ENCODE results near the gene SLC5A5. TPM values are rescaled to one million over a fixed set of nuclear protein-coding genes. Genes with fewer than 3 reads are reported as not detected.

SLC5A5 gene
- total RNA-seq, 1 donor from 2014 or later: not detected

DNA sequence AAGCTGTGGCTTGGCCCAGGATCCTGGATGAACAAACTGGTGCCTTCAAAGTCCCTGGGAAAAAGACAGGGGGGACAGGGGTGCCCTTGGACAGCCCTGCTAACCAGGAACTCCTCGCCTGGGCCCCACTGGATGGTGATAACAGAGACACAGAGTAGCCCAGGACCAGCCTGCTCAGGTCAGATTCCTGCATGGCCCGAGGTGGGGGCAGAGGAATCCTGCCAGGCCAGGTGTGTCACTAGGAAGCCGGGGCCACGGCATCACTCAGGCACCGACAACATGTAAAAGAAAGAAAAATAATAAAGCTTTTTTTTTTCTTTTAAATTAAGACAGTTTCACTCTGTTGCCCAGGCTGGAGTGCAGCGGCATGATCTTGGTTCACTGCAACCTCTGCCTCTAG lies 17.7 kb upstream of the SLC5A5 start:
- Histone ChIP-seq H3K4me1 (no peaks in the 10 kb centered on the region), H3K4me3 (no peak overlapping the region), H3K36me3 (no peaks in the 10 kb centered on the region), H3K27ac (no peak overlapping the region), H3K9me3 (no peaks in the 10 kb centered on the region), H3K27me3 (no peaks in the 10 kb centered on the region)
- intact Hi-C loops (cut with DNase I): loop anchor here (10.0 kb wide), 1 partner anchor 139 kb away; the partner anchor contains the start of gene MAP1S
- TF ChIP-seq, protein P1, sequence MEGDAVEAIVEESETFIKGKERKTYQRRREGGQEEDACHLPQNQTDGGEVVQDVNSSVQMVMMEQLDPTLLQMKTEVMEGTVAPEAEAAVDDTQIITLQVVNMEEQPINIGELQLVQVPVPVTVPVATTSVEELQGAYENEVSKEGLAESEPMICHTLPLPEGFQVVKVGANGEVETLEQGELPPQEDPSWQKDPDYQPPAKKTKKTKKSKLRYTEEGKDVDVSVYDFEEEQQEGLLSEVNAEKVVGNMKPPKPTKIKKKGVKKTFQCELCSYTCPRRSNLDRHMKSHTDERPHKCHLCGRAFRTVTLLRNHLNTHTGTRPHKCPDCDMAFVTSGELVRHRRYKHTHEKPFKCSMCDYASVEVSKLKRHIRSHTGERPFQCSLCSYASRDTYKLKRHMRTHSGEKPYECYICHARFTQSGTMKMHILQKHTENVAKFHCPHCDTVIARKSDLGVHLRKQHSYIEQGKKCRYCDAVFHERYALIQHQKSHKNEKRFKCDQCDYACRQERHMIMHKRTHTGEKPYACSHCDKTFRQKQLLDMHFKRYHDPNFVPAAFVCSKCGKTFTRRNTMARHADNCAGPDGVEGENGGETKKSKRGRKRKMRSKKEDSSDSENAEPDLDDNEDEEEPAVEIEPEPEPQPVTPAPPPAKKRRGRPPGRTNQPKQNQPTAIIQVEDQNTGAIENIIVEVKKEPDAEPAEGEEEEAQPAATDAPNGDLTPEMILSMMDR (IDR thresholded peaks at IDR 0.05): no peak
- DNase-seq (ENCODE audit: low spot score in 2 of 2): no peak

DNA sequence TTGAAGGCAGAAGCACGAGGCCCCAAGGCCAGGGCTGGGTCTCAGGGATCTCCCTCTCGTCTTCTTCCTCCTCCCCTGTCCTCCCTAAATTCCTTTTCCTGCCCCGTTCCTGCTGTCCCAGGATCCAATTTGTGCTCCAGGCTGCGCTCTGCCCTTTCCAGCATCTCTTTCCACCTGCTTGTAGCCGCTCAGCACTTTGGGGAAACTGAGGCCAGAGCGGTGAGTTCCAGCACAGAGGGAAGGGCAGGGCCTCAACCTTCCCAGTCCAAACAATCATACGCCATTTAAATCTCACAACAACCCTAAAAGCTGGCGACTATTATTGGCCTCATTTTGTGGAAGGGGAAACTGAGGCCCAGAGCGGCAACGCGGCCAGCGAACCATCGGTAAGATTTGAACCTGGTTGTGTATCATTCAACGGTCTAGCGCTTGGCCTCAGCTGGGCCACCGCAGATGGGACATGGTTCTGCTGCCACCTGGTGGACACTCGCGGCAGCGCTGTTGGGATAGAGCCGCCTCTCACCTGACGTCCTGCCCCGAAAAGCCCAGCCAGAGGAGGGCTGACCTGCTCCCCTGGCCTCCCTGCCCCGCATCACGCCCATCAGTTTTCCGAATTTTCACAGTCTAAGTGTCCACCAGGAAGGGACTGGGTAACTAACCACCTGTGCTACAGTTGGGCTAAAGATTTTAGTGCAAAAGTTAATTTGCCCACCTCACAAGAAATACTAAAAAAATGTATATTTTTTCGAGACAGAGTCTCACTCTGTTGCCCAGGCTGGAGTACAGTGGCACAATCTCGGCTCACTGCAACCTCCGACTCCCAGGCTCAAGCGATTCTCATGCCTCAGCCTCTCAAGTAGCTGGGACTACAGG lies 16.2 kb upstream of the SLC5A5 start:
- H3K36me3 ChIP-seq: no peaks in the 10 kb centered on the region
- no peak overlapping the region for H3K4me3 ChIP-seq
- H3K9me3 ChIP-seq: no peaks in the 10 kb centered on the region
- TF ChIP-seq, protein P1 (IDR thresholded peaks at IDR 0.05): peak; percentile 91 to 98 (median 98)
- intact Hi-C loops (cut with DNase I): loop anchor here (5.0 to 10.0 kb wide), 3 partner anchors 141 to 343 kb away; partner anchors contain the start of genes COLGALT1, MAP1S and PGLS
- no peak overlapping the region for H3K27ac ChIP-seq
- peak; percentile 31 to 89 for DNase-seq (ENCODE audit: low spot score in 2 of 2)
- H3K4me1 ChIP-seq: peaks cover 4% of the 10 kb centered on the region in 2 donors
- no peaks in the 10 kb centered on the region for H3K27me3 ChIP-seq

DNA sequence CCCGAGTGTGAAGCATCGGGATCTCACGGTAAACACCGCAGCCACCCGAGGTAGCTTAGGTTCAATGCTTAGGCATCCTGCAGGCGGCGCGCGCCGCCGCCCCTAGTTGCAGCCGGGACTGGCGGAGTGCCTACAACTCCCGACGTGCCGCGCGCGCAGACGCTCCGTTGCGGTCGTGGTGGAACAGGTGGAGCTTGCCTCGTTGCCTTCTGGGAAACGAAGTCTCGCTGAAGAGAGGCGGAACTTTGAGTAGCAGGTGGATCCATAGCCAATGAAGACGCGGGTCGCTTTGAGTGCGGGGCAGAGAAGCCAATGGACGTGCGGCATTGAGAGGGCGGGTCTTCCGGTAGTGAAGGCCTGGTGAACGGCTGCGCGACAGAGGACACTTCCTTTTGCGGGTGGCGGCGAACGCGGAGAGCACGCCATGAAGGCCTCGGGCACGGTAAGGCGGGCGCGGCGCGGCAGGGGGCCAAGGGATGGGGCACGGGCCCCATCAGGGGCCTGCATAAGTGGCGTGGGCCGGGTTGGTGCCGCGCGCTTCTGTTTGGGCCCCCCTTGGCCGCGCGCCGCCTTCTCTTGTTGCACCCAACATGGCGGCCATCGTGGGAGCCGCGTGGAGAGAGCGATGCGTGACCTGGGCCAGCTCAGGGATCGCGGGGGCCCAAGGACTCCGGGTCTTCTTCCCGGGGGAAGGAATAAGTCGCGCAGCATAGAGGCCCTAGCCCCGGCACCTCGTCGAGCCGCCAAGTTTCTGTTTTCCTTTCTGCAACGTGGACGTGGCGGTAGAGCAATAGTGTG lies 12.0 kb upstream of the SLC5A5 start, which contains the start of gene RPL18A:
RPL18A (plus strand) TSS at position 378 of the 798 bp plus-strand sequence; CDS start at position 425, 47 bp downstream.
- H3K27ac ChIP-seq: peak within 1 kb of the TSS; percentile 88 to 90
- intact Hi-C loops (cut with DNase I): loop anchor here (1.0 to 10.0 kb wide), 6 partner anchors 73 to 347 kb away; partner anchors contain the start of genes COLGALT1, MAP1S and PGLS
- H3K36me3 ChIP-seq: peaks cover 32 to 37% of the 10 kb centered on the region in 2 donors
- H3K27me3 ChIP-seq: no peaks in the 10 kb centered on the region
- peak; percentile 97 to 99 for DNase-seq (ENCODE audit: low spot score in 2 of 2)
- peak within 1 kb of the TSS; percentile 93 to 94 for H3K4me3 ChIP-seq
- TF ChIP-seq, protein P1 (IDR thresholded peaks at IDR 0.05): peak; percentile 74 to 79 (median 79)
- peaks cover 10 to 17% of the 10 kb centered on the region in 2 donors for H3K4me1 ChIP-seq
- H3K9me3 ChIP-seq: no peaks in the 10 kb centered on the region

DNA sequence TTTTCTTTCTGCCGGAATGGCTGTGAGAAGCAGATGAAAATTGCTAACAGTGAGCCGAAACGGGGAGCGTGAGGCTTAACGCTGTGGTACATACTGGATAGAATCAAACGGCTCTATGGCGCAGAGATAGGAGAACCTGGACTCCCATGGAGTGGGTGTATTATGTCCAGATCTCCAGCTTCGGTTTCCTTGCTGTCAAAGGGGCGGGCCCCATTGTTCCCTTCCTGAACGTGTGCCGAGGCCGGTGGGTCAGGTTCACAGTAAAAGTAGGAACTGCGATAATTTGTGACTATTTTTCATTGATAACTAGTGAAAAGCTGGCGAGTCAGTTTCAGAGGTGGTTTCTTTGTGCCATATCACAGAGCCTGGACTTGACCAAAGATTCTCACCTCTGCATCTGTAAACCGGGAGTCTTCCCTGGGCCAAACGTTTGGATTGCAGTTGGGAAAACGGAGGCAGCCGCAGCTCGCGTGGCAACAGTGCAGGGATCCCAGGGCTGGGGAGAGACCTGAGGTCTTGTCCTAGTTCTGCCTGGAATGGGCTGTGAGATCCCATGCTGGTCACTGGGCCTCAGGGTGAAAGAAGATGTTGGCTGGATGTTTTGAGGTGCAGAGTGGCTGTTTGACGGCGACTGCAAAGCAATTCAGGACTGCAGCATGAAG lies 11.3 kb upstream of the SLC5A5 start:
- DNase-seq (ENCODE audit: low spot score in 2 of 2): no peak
- intact Hi-C loops (cut with DNase I): loop anchor here (10.0 kb wide), 1 partner anchor 194 kb away; no protein-coding TSS in a partner anchor
- H3K4me1 ChIP-seq: peaks cover 10 to 17% of the 10 kb centered on the region in 2 donors

More for the DNA sequence above, 11.3 kb upstream of the SLC5A5 start:
- peaks cover 34 to 44% of the 10 kb centered on the region in 2 donors for H3K36me3 ChIP-seq
- no peaks in the 10 kb centered on the region for H3K9me3 ChIP-seq
- H3K27me3 ChIP-seq: no peaks in the 10 kb centered on the region
- H3K4me3 ChIP-seq: peak overlapping the region; percentile 93 to 94
- TF ChIP-seq, protein P1 (IDR thresholded peaks at IDR 0.05): no peak
- H3K27ac ChIP-seq: peak overlapping the region; percentile 88 to 90

Data from ascending aorta (tissue), 2 donors.